GM23338 (cell line): ENCODE measurements around the gene SPOUT1. TPM values are rescaled to one million over a fixed set of nuclear protein-coding genes. Genes with fewer than 3 reads are reported as not detected.

Source experiments
- ATAC-seq: fragments of 200-7000 bp; cut with Tn5 transposase; 3 replicates; pipeline ENCODE4 v1.9.1; 2020
- DNase-seq: peaks from one replicate; pipeline ENCODE4 v3.0.0-alpha.2; 2015; ENCODE audit warnings: low spot score
- H2AFZ ChIP-seq: fragments of 200-600 bp; sonication (generic); 2 replicates; pipeline ENCODE4 v1.8.0; 2016; ENCODE audit warnings: antibody characterized with exemption, mild to moderate bottlenecking, moderate library complexity
- H3F3A ChIP-seq: fragments of 200-600 bp; sonication (generic); replicated peaks from 2 replicates; pipeline ENCODE4 v1.8.0; 2017; ENCODE audit warnings: antibody characterized with exemption, mixed run types, low read depth
- H3K27ac ChIP-seq: fragments of 200-600 bp; sonication (generic); 2 replicates; pipeline ENCODE4 v1.6.1; 2016; ENCODE audit warnings: low read depth
- H3K27me3 ChIP-seq: fragments of 200-600 bp; sonication (generic); 2 replicates; pipeline ENCODE4 v1.8.0; 2016; ENCODE audit warnings: mild to moderate bottlenecking, mixed run types, moderate library complexity; ENCODE audit not compliant: insufficient read depth
- H3K36me3 ChIP-seq: fragments of 200-600 bp; sonication (generic); 2 replicates; pipeline ENCODE4 v1.8.0; 2016; ENCODE audit warnings: mild to moderate bottlenecking; ENCODE audit not compliant: insufficient read depth
- H3K4me1 ChIP-seq: fragments of 200-600 bp; sonication (generic); 2 replicates; pipeline ENCODE4 v1.8.0; 2016; ENCODE audit warnings: mild to moderate bottlenecking, moderate library complexity; ENCODE audit not compliant: insufficient read depth
- H3K4me2 ChIP-seq: fragments of 200-600 bp; sonication (generic); 2 replicates; pipeline ENCODE4 v1.7.1; 2017; ENCODE audit warnings: mixed run types
- H3K4me3 ChIP-seq: fragments of 200-600 bp; sonication (generic); 2 replicates; pipeline ENCODE4 v1.6.1; 2016; ENCODE audit warnings: mixed run types
- H3K79me2 ChIP-seq: fragments of 200-600 bp; sonication (generic); replicated peaks from 2 replicates; pipeline ENCODE4 v1.8.0; 2017; ENCODE audit warnings: mild to moderate bottlenecking; ENCODE audit not compliant: insufficient read depth
- H3K9me2 ChIP-seq: fragments of 200-600 bp; sonication (generic); 2 replicates; pipeline ENCODE4 v1.8.0; 2017; ENCODE audit not compliant: insufficient read depth
- H4K20me1 ChIP-seq: fragments of 200-600 bp; sonication (generic); replicated peaks from 2 replicates; pipeline ENCODE4 v1.8.0; 2017; ENCODE audit warnings: mild to moderate bottlenecking; ENCODE audit not compliant: insufficient read depth
- H3K27ac Mint-ChIP-seq: 2 replicates; pipeline ENCODE4 v1.8.0; 2020; ENCODE audit warnings: inconsistent platforms, mild to moderate bottlenecking, moderate library complexity, mixed read lengths
- H3K27me3 Mint-ChIP-seq: 3 replicates; pipeline ENCODE4 v1.8.0; 2022; ENCODE audit warnings: low read depth, mild to moderate bottlenecking, moderate library complexity, mixed read lengths, inconsistent platforms; ENCODE audit not compliant: insufficient read depth, poor library complexity
- H3K36me3 Mint-ChIP-seq: 3 replicates; pipeline ENCODE4 v1.8.0; 2021; ENCODE audit warnings: low read depth, mild to moderate bottlenecking, inconsistent platforms, moderate library complexity, mixed read lengths
- H3K4me1 Mint-ChIP-seq: 3 replicates; pipeline ENCODE4 v1.8.0; 2020; ENCODE audit warnings: mild to moderate bottlenecking, inconsistent platforms, mixed read lengths
- H3K4me3 Mint-ChIP-seq: 3 replicates; pipeline ENCODE4 v1.8.0; 2021; ENCODE audit warnings: moderate library complexity, mild to moderate bottlenecking, inconsistent platforms, mixed read lengths
- H3K9me3 Mint-ChIP-seq: 3 replicates; pipeline ENCODE4 v1.8.0; 2020; ENCODE audit warnings: moderate library complexity, mild to moderate bottlenecking, inconsistent platforms, mixed read lengths
- CREB1 ChIP-seq: fragments of 250-450 bp; sonication (Bioruptor Pico); IDR thresholded peaks from 2 replicates; pipeline ENCODE4 v1.5.0; 2020; ENCODE audit warnings: low read depth, mild to moderate bottlenecking, moderate library complexity
- ETS1 ChIP-seq: IDR thresholded peaks from 2 replicates; pipeline ENCODE4 v1.6.1; 2016; ENCODE audit warnings: antibody characterized with exemption
- EZH2 ChIP-seq: fragments of 200-600 bp; sonication (generic); IDR thresholded peaks from one replicate; pipeline ENCODE4 v1.8.0; 2017; ENCODE audit warnings: antibody characterized with exemption, mild to moderate bottlenecking, low read depth; ENCODE audit not compliant: unreplicated experiment
- EZH2phosphoT487 ChIP-seq: fragments of 200-600 bp; sonication (generic); IDR thresholded peaks from one replicate; pipeline ENCODE4 v1.8.1; 2018; ENCODE audit warnings: antibody characterized with exemption; ENCODE audit not compliant: unreplicated experiment
- JUNB ChIP-seq: IDR thresholded peaks from one replicate; pipeline ENCODE4 v1.6.1; 2016; ENCODE audit warnings: antibody characterized with exemption; ENCODE audit not compliant: unreplicated experiment
- NANOG ChIP-seq: IDR thresholded peaks from 2 replicates; pipeline ENCODE4 v1.6.1; 2016; ENCODE audit warnings: antibody characterized with exemption, borderline replicate concordance
- POLR2AphosphoS5 ChIP-seq: IDR thresholded peaks from 2 replicates; pipeline ENCODE4 v1.6.1; 2016; ENCODE audit warnings: antibody characterized with exemption, low read depth
- REST ChIP-seq: IDR thresholded peaks from one replicate; pipeline ENCODE4 v1.6.1; 2018; ENCODE audit warnings: antibody characterized with exemption; ENCODE audit not compliant: unreplicated experiment
- STAT1 ChIP-seq: IDR thresholded peaks from one replicate; pipeline ENCODE4 v1.6.1; 2016; ENCODE audit warnings: antibody characterized with exemption; ENCODE audit not compliant: unreplicated experiment
- ZNF114 ChIP-seq: fragments of 250-450 bp; sonication (Bioruptor Pico); IDR thresholded peaks from 2 replicates; pipeline ENCODE4 v1.5.0; 2020; ENCODE audit warnings: mild to moderate bottlenecking, moderate library complexity
- ZNF331 ChIP-seq: fragments of 250-450 bp; sonication (Bioruptor Pico); IDR thresholded peaks from 2 replicates; pipeline ENCODE4 v1.5.0; 2020; ENCODE audit warnings: low read depth, mild to moderate bottlenecking, moderate library complexity
- ZNF462 ChIP-seq: fragments of 250-450 bp; sonication (Bioruptor Pico); IDR thresholded peaks from 2 replicates; pipeline ENCODE4 v1.5.0; 2020; ENCODE audit warnings: mild to moderate bottlenecking, moderate library complexity
- polyA plus RNA-seq: library from polyadenylated mRNA; unstranded; fragments of >200 nt; fragmentation: Nextera tagmentation; extraction: Ambion mirVana; gene quantifications from 2 replicates; pipeline ENCODE4 v1.2.1, GENCODE V29; 2016
- total RNA-seq: library from RNA; depleted of rRNA; stranded (reverse); fragments of >200 nt; shearing (Covaris generic); gene quantifications from 2 replicates; pipeline ENCODE4 v1.2.3, GENCODE V29; 2014
- TF ChIP-seq, protein P1 (sequence below), 2 experiments: fragments of 200-600 bp in 1 of 2; sonication (generic) in 1 of 2; conservative IDR thresholded peaks; 2 replicates each; pipeline versions ENCODE4 v1.5.1 to v1.6.1; 2016 to 2017; ENCODE audit warnings: antibody characterized with exemption in 2 of 2, low read depth in 2 of 2, mild to moderate bottlenecking in 2 of 2, moderate library complexity in 1 of 2

Gene SPOUT1
- total and polyA plus RNA-seq, 2 experiments from 2014 or later, result 28.5 to 50.9 TPM

- H3K27ac ChIP-seq, result peak overlapping the region; percentile 75; the same call in 1 of the 2 replicates
- H3K36me3 ChIP-seq, result no peaks in the 10 kb centered on the region
- peaks cover 18% of the 10 kb centered on the region for H3K79me2 ChIP-seq
- DNase-seq, result no peak
- TF ChIP-seq JUNB, result no peak
- no peak for TF ChIP-seq ETS1
- no peak for TF ChIP-seq ZNF331 (CRISPR knock-in tag)
- TF ChIP-seq ZNF114 (CRISPR knock-in tag), result no peak
- TF ChIP-seq, protein P1, sequence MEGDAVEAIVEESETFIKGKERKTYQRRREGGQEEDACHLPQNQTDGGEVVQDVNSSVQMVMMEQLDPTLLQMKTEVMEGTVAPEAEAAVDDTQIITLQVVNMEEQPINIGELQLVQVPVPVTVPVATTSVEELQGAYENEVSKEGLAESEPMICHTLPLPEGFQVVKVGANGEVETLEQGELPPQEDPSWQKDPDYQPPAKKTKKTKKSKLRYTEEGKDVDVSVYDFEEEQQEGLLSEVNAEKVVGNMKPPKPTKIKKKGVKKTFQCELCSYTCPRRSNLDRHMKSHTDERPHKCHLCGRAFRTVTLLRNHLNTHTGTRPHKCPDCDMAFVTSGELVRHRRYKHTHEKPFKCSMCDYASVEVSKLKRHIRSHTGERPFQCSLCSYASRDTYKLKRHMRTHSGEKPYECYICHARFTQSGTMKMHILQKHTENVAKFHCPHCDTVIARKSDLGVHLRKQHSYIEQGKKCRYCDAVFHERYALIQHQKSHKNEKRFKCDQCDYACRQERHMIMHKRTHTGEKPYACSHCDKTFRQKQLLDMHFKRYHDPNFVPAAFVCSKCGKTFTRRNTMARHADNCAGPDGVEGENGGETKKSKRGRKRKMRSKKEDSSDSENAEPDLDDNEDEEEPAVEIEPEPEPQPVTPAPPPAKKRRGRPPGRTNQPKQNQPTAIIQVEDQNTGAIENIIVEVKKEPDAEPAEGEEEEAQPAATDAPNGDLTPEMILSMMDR (conservative IDR thresholded peaks at IDR 0.05; ENCODE audit: low read depth in 2 of 2), result no peak
- no peak for TF ChIP-seq EZH2
- TF ChIP-seq REST, result no peak
- TF ChIP-seq EZH2phosphoT487, result no peak
- TF ChIP-seq POLR2AphosphoS5, result no peak
- no peak for TF ChIP-seq STAT1
- no peak for TF ChIP-seq NANOG
- no peak for TF ChIP-seq CREB1 (CRISPR knock-in tag)
- TF ChIP-seq ZNF462 (CRISPR knock-in tag), result no peak
- Mint-ChIP-seq H3K27ac (no peak overlapping the region; the same call in 1 of the 2 replicates), H3K9me3 (no peaks in the 10 kb centered on the region), H3K36me3 (no peaks in the 10 kb centered on the region), H3K4me3 (no peak overlapping the region), H3K27me3 (peaks cover 7% of the 10 kb centered on the region), H3K4me1 (peaks cover 13% of the 10 kb centered on the region)
- H3F3A ChIP-seq, result no peaks in the 10 kb centered on the region
- H3K4me2 ChIP-seq, result no peak overlapping the region
- H3K4me1 ChIP-seq, result no peaks in the 10 kb centered on the region
- H3K27me3 ChIP-seq, result no peaks in the 10 kb centered on the region
- no peak overlapping the region for H2AFZ ChIP-seq
- H4K20me1 ChIP-seq, result peaks cover 6% of the 10 kb centered on the region; the same call in 1 of the 2 replicates
- H3K4me3 ChIP-seq, result no peak overlapping the region
- ATAC-seq, result no peak
- no peaks in the 10 kb centered on the region for H3K9me2 ChIP-seq
Measured at GRCh38 chr9:128861501-128861900, 31.9 kb upstream of the SPOUT1 start.
